Ureter (tissue), 1 donor: ENCODE measurements around the gene TELO2. TPM values are rescaled to one million over a fixed set of nuclear protein-coding genes. Genes with fewer than 3 reads are reported as not detected.
A peak's percentile ranks its signal among the peaks of the same experiment; 100 is the strongest.

Experiments used
- DNase-seq: peaks from one replicate; pipeline ENCODE4 v3.0.0-alpha.2; 2020; ENCODE audit warnings: low spot score
- total RNA-seq: library from RNA; stranded (reverse); gene quantifications from one replicate; pipeline ENCODE4 v1.2.4, GENCODE V29; 2023
- donor health status: DM: yes; HTN: yes; CAD: no.

Gene TELO2
- total RNA-seq, 1 donor from 2014 or later, result 58.7 TPM

GRCh38 chr16:1535391-1536291, 42.5 kb downstream of the TELO2 start:
- DNase-seq, result no peak

GRCh38 chr16:1536601-1537000, 43.4 kb downstream of the TELO2 start:
- DNase-seq, result no peak

GRCh38 chr16:1537138-1537577, 44.0 kb downstream of the TELO2 start:
- no peak for DNase-seq

- no peak for DNase-seq
Observed at GRCh38 chr16:1537763-1538289, 44.7 kb downstream of the TELO2 start.

GRCh38 chr16:1538804-1539520, 45.8 kb downstream of the TELO2 start:
- DNase-seq, result no peak

GRCh38 chr16:1539720-1540555, 46.8 kb downstream of the TELO2 start:
- DNase-seq, result no peak

GRCh38 chr16:1540556-1540855, 47.3 kb downstream of the TELO2 start:
- DNase-seq, result no peak

GRCh38 chr16:1541293-1542165, 48.4 kb downstream of the TELO2 start:
- no peak for DNase-seq

GRCh38 chr16:1542166-1542500, 49.0 kb downstream of the TELO2 start:
- no peak for DNase-seq

GRCh38 chr16:1542533-1542932, 49.4 kb downstream of the TELO2 start:
- DNase-seq, result no peak

- DNase-seq, result no peak
Observed at GRCh38 chr16:1543085-1543896, 50.1 kb downstream of the TELO2 start.

GRCh38 chr16:1545044-1546040, 52.2 kb downstream of the TELO2 start:
- DNase-seq, result peak; percentile 72

GRCh38 chr16:1546430-1546829, 53.3 kb downstream of the TELO2 start:
- DNase-seq, result no peak

- DNase-seq, result no peak
Observed at GRCh38 chr16:1548233-1548632, 55.1 kb downstream of the TELO2 start.

GRCh38 chr16:1548727-1549126, 55.6 kb downstream of the TELO2 start:
- peak; percentile 76 for DNase-seq

GRCh38 chr16:1550069-1550468, 56.9 kb downstream of the TELO2 start:
- DNase-seq, result no peak

GRCh38 chr16:1550696-1551095, 57.5 kb downstream of the TELO2 start:
- DNase-seq, result no peak

- no peak for DNase-seq
Observed at GRCh38 chr16:1551166-1551565, 58.0 kb downstream of the TELO2 start.

GRCh38 chr16:1552129-1552528, 59.0 kb downstream of the TELO2 start:
- DNase-seq, result no peak
